ENCODE data around the gene ZWILCH. TPM values are rescaled to one million over a fixed set of nuclear protein-coding genes. Genes with fewer than 3 reads are reported as not detected.

Gene ZWILCH
- total and polyA plus RNA-seq, 9 of the 15 experiments (the other 6 are each of a cell fraction or from before 2014, with no cell fraction given) = 32.8 to 94.2 (median 52.1) TPM

DNA sequence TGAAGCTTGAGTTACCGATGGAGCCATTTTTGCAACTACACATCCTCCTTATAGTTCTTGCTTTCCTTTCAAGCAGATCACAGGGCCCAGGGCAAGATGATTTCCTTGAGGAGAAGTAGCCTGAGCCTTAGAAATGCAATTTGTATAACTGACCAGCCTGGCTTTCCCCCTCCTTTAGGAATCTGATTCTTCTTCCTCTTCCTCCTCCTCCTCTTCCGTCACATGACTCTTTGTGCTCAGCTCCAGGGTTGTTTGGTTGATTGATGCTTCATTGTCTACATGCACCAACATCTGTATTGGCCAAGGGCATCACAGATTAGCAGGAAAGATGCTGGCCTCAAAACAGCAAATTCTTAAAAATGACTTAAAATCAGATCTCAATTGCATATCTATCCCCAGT lies 10.9 kb upstream of the ZWILCH start (continued):
- TF ChIP-seq, protein P1, sequence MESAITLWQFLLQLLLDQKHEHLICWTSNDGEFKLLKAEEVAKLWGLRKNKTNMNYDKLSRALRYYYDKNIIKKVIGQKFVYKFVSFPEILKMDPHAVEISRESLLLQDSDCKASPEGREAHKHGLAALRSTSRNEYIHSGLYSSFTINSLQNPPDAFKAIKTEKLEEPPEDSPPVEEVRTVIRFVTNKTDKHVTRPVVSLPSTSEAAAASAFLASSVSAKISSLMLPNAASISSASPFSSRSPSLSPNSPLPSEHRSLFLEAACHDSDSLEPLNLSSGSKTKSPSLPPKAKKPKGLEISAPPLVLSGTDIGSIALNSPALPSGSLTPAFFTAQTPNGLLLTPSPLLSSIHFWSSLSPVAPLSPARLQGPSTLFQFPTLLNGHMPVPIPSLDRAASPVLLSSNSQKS (CRISPR knock-in tag; IDR thresholded peaks at IDR 0.05) = no peak
- TF ChIP-seq ATF3 (IDR thresholded peaks at IDR 0.05) (no peak), ATF3 (CRISPR knock-in tag; conservative IDR thresholded peaks at IDR 0.05) (no peak), XRCC4 (IDR thresholded peaks at IDR 0.05; ENCODE audit: extremely low read depth, insufficient read depth, insufficient read length) (no peak)

- 4% methylated on average over 17 of the region's 17 CpGs for WGBS (ENCODE audit: insufficient coverage, low coverage, missing lambda C conversion rate)
- in situ Hi-C loops (cut with MboI) = no loop called here
- H3K9me3 ChIP-seq (replicated peaks; ENCODE audit: control insufficient read depth, insufficient read depth, low read depth, low read length) = no peaks in the 10 kb centered on the region
- H3K4me2 ChIP-seq (ENCODE audit: insufficient read depth, low read length) = peak overlapping the region; percentile 92
- H3K9me1 ChIP-seq (ENCODE audit: control insufficient read depth, insufficient read depth, low read length) = no peaks in the 10 kb centered on the region
- ATAC-seq = peak; percentile 26
- H3K9ac ChIP-seq (ENCODE audit: insufficient read depth in 1 of 2, low read depth in 2 of 2, low read length in 2 of 2) = peak overlapping the region; percentile 95
- H3K79me2 ChIP-seq (ENCODE audit: control insufficient read depth, insufficient read depth, low read length) = peaks cover 58% of the 10 kb centered on the region
- peaks cover 5 to 7% of the 10 kb centered on the region in 2 experiments for H3K4me1 ChIP-seq (replicated peaks in 1 of 2; ENCODE audit: control insufficient read depth in 2 of 2, insufficient read depth in 2 of 2, low read length in 2 of 2)
- H3K4me3 ChIP-seq = peak overlapping the region; percentile 83
- H3K27me3 ChIP-seq (ENCODE audit: control insufficient read depth in 2 of 2, insufficient read depth in 2 of 2, low read length in 2 of 2) = no peaks in the 10 kb centered on the region
- POLR2A ChIA-PET = interaction anchor here (0.6 to 2.1 kb wide), 21 partner anchors 8 to 664 kb away, joined by 3 to 8 read pairs (median 3); partner anchors contain the start of genes MAP2K1 and ZWILCH
- CTCF ChIA-PET (ENCODE audit: low intra/inter-chr PET ratio) = interaction anchor here (1.6 kb wide), 1 partner anchor 109 kb away, joined by 4 read pairs; no protein-coding TSS in a partner anchor
- H3K27ac ChIP-seq (ENCODE audit: extremely low read depth, low read depth, low read length) = peak overlapping the region; percentile 93
- H2AFZ ChIP-seq (ENCODE audit: low read depth, low read length) = peak overlapping the region; percentile 71
- intact Hi-C loops (cut with micrococcal nuclease) = loop anchor here (1.0 to 10.0 kb wide), 3 partner anchors 110 to 358 kb away; partner anchors contain the start of gene DIS3L
- H3K36me3 ChIP-seq (ENCODE audit: control insufficient read depth, insufficient read depth, low read length) = peaks cover 90% of the 10 kb centered on the region
- BruUV-seq (replicated peaks) = no TSS peak
- peak; percentile 6 for FAIRE-seq
- H4K20me1 ChIP-seq (replicated peaks; ENCODE audit: control insufficient read depth, insufficient read depth, low read length) = peaks cover 18% of the 10 kb centered on the region
- peak; percentile 30 to 58 (median 38) for DNase-seq (ENCODE audit: extremely low read depth in 1 of 4, low spot score in 3 of 4)
- TF ChIP-seq SPI1 (IDR thresholded peaks at IDR 0.05; ENCODE audit: borderline replicate concordance, low read depth, low read length) (peak; percentile 69; the same call in 1 of the 2 replicates), ZBTB11 (CRISPR knock-in tag; IDR thresholded peaks at IDR 0.05) (peak in 2 of 3 experiments; percentile 3 to 16; a peak in 1 of 6 replicates), NFRKB (IDR thresholded peaks at IDR 0.05; ENCODE audit: low read depth) (peak; percentile 75; the same call in 1 of the 2 replicates), STAT6 (CRISPR knock-in tag; IDR thresholded peaks at IDR 0.05) (0 out of 2 replicates have a peak, but pooled peaks have one; percentile 35), ZNF766 (CRISPR knock-in tag; conservative IDR thresholded peaks at IDR 0.05) (no peak)
These were observed 8.1 kb upstream of the ZWILCH start for GRCh38 chr15:66496951-66497501.
